ENCODE measurements around the gene SNAP25.

Gene SNAP25

GRCh38 chr20:10336959-10337729 is 118.5 kb downstream of the SNAP25 start:
- DNase-seq: no peak

- no peak for DNase-seq
Measured at GRCh38 chr20:10338426-10339180, 120.0 kb downstream of the SNAP25 start.

- DNase-seq: no peak
Measured at GRCh38 chr20:10339609-10340008, 121.0 kb downstream of the SNAP25 start.

- DNase-seq: no peak
Measured at GRCh38 chr20:10342152-10342551, 123.5 kb downstream of the SNAP25 start.

DNA sequence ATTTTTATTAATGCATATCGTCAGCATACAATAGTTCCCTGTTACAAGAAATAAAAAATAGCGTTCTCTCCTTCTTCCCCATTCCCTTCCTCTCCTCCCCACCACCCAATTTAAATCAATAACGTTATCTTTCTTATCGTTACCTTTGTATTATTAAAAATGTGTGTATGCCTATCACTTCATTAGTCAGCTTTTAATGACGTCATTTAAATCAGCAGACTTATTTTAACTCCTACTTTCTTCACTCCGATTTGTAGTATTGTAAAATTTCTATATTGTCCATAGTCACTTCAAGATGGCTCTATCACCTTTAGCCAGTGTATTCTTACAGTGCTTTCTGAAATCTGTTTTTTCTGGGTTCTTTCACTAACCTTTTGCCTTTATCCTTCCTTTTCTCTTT is 126.3 kb downstream of the SNAP25 start:
- DNase-seq: no peak

DNA sequence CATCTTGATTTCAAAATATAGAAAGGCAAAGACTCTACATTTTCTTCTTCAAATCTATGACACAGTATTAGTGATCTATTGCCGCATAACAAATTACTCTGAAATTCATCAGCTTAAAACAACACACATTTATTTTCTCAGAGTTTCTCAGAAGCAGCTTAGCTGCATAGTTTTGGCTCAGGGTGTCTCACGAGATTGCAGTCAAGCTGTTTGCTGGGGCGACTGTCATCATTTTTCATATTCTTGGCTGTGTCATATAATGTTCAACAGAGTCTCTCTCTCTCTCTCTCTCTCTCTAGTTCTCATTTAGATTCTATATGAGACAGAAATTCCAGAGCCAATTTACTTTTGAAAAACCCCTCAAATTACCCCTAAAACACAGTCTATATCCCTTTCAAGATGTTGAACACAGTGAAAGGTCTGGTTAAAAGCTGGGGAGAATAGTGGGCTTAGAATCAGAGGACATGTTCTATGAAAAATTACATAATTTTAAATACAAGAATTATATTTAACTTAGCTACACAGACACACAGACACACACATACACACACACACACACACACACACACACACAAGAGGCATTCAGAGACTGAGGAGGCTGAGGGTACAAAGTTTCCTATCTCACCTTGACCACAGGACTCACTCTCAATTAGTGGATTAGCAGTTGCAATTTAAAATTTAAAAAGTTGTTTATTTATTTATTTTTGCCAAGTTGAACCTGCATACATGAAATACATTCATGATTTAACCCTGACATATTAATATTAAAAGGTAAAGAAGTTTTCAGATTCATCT is 128.7 kb downstream of the SNAP25 start:
- no peak for DNase-seq

GRCh38 chr20:10349118-10349517 is 130.5 kb downstream of the SNAP25 start:
- DNase-seq: no peak

DNA sequence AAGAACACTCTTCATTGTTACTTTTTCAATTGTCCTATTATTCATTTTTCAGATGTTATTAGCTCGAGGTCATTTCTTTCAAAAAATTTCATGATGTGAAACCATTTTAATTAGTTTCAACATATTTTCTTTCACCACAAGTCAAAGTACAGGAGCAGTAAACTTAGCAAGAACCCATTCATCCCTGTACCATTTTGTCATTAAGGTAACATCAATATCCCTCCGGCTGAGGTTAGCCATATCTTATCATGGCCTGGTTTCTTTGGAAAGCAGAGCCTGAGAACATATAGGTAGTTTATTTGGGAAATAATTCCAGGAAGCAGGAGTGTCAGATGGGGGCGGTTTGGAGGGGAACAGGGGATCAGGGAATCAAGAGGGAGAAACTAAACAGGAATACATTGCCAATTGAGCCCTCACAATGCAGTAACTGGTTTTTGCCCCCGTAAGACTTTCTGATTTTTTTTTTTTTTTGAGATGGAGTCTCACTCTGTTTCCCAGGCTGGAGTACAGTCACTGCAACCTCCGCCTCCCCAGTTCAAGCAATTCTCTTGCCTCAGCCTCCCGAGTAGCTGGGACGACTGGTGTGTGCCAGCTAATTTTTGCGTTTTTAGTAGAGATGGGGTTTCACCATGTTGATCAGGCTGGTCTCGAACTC is 131.7 kb downstream of the SNAP25 start:
- DNase-seq: no peak

DNA sequence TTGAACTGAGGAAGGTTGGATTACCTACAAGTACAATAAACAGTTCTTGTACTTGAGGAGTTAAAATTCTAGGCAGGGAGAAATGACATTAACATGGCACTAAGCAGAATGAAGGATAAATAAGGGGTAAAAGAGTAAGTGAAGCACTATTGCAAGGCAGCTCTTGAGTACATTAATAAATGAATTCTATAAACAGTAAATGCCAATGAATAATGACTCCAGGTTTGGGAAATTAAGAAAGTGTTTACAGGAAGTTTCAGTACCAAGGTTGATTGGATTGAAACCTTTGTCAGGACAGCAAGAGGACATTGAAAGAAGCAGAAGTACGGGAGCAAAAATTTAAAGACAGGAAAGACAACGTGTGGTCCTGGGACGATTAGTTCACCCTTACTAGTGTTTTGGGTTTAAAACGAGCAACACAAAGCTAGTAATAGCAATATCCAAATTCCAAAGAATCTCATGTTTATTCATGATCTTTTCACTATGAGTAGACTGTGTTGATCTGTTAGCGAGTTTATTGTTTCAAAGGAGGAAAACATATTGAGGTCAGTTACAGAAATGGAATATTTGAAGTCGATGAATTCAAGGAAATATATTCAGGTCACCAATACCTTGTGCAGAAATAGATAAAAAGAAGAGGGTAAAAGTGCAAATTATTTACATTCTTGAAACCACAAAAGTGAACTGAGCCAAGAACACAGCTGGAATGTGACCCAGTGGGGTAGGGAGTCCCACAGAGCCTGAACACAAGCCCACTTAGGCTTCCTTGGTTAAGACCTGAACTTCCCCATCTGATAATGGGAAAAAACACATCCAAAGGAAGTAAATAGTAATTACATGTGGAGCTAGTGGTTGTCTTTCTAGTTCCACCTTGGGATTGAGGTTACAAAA is 134.5 kb downstream of the SNAP25 start:
- no peak for DNase-seq

- no peak for DNase-seq
Measured at GRCh38 chr20:10356628-10357027, 138.0 kb downstream of the SNAP25 start.

Data from NCI-H345 (cell line).